Stimulated activated CD4-positive, alpha-beta T cell treated with anti-CD3 and anti-CD28 coated beads, TNF-alpha, amount 100 ng/mL, for 1 hour (primary cell): ENCODE measurements around the gene WNT3A.
A peak's percentile ranks its signal among the peaks of the same experiment; 100 is the strongest.

Experiments used
- DNase-seq, 3 donors: peaks; one replicate each; pipeline ENCODE4 v3.0.0-alpha.2; 2020; ENCODE audit warnings: low read depth in 3 of 3, low spot score in 1 of 3

The WNT3A gene

DNA sequence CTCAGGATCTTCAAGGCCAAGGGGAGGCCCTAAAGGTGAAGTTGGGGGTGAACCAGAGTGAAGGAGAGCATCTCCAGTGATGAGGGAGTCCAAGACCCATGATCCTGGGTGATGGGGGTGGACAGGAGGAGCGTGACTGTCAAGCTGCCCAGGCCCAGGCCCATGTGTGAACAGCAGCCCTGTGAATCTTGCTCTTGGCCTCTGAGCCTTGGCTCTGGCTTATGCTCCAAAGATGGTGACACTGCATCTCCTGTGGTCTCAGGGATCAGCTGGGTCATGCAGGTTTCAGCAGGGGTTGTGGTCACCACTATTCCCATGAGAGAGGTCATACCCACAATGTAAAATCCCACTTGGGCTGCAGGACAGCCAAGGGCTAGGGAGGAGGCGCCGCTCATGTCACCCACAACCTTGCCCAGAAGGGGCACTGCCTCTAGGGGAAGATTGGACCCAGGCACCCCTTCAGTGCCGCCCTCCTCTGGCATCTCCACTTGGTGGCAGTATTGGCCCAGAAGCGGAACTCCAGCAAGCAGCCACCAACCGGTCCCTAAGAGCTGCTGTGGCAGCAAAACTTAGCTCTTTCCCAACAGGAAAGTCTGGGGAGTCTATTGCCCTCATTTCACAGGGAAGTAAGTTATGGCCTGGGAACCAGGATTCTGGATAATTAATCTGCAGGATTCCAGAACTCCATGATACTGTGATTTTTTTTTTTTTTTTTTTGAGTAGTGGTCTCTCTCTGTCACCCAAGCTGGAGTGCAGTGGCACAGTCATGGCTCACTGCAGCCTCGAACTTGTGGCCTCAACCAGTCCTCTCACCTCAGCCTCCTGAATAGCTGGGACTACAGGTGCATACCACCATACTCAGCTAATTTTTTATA lies 7.5 kb upstream of the WNT3A start:
- peak; percentile 7 to 37 (median 35) for DNase-seq

DNA sequence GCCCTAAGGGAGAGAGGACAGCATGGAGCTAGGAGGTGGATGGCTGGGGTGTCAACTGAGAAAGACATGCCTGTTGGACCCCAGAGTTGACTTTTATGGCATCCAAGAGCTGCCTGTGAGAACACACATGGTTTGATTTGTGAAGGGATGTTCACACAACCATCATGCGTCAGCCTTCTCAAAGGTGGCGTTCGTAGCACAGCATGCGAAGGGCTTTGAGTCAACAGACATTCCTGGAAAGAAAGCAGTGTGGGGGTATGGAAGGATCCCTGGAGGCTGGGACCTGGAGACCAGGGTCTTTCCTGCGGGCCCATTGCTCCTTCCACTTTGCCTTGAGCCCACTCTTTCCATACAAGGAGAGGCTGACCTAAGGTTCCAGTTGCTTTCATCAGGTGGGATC lies 6.4 kb upstream of the WNT3A start:
- no peak for DNase-seq

DNA sequence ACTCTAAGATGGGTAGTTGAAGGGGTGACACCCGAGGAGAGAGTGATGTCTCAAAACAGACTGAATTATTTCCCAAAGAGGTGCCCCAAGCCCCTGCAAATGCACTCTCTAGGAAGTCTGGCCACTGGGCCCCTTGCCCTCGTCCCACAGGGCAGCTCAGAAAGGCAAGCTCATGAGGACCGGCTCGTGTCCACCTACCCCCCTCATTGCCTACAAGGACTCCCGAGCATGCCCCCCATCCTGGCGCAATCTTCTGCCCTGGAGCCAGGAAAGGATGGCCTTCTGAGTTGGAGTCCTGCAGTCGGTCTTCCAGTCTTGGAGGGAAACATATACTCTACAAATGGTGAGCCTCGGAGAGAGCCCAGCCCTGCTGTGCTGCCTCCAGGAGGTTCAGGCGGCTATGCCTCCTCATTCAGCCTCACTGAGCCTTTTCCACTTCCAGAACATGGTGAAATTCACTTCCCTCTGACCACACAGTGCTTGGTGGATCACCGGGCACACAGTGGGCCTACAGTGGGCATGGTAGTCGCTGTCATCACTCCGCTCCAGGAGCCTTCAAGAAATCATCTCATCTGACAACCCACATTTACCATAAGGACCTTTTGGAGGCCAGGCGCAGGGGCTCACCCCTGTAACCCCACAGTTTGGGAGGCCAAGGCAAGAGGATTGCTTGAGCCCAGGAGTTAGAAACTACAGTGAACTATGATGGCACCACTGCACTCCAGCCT lies 5.8 kb upstream of the WNT3A start:
- no peak for DNase-seq

DNA sequence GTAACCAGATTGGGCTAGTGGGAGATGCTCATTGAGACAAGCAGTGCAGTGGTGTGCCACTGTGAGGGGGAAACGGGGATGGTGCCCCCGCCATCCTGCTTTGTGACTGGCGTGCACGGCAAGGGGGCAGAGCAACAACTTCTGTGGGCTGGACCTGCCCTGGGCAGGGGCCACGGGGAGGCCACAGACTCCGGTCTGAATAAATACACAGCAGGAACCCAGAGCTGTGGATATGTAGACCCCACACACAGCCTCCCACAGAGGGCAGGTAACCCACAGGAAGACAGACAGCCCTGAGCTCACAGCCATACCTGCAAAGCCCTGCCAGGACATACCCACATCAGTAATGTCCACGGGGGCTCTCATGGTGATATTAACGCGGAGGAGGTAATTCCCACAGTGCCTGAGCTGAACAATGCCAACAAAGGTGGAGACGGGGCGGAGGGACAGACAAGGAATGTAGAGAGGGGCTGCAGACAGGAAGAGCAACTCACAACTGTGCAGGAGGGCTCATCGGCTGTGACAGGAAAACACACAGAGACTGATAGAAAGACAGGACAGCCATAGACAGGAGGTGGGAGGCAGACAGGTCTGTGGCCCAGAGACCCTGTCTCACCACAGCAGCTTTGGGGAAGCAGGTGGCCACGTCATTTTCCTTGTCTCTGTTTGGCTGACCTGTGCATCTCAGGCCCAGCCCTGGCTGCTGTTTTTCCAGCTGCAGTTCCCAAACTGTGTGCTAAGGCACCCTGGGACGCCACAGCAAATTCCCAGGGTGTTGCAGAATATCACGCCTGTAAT lies 4.9 kb upstream of the WNT3A start:
- DNase-seq: no peak

DNA sequence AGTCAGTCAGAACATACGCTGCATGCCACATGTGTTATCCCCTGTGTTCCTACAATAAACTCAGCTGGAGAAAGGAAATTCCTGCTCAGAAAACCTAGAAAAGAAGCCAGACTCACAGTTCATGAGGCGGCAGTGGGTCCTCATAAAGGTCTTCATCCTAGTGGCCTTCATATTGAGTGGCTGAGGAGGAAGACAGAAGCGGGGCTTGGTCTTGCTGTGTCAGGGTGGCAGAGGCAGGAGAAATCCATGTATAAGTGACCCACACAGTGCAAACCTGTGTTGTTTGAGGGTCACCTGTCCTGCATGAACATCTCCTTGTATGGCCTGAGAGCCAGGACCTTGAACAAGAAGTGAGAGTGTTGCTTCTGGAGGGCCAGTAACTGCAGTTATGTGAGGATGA lies 4.0 kb upstream of the WNT3A start:
- no peak for DNase-seq

DNA sequence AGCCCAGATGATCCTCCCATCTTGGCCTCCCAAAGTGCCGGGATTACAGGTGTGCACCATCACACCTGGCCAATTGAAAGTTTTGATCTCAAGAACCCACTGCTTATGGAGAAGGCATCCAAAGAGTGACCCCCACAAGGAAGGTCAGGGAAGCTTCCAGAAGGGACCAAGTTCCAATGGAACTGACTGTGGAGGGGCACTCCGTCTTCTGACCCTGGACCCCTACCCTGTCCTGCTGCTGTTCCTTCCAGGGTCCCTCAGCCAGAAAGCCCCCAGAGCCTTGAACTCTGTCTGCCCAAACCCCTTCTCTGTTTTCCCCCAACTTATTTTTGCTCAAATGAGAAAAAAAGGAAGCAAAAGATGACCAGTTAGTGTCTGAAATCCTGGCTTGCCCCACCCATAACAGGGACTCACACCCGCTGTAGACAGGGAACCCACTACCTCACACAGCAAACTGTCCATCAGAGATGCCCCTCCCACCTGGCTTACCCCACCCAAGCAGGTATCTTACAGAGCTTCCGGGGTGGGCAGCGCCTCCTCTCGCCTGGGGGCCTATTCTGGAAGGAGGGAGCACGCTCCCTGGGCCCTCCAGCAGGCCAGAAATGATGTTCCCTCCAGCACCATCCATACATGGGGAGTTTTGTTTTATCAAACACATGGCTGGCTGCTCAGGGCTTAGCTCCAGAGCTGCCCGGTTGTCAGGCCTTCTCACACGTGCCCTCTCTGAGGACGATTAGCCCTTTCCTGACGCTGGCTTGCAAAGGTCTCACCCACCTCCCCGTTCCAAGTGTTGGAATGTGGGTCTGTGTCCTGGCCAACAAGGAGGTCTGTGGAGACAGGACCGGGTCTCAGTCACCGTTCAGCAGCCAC lies 3.1 kb upstream of the WNT3A start:
- no peak for DNase-seq

DNA sequence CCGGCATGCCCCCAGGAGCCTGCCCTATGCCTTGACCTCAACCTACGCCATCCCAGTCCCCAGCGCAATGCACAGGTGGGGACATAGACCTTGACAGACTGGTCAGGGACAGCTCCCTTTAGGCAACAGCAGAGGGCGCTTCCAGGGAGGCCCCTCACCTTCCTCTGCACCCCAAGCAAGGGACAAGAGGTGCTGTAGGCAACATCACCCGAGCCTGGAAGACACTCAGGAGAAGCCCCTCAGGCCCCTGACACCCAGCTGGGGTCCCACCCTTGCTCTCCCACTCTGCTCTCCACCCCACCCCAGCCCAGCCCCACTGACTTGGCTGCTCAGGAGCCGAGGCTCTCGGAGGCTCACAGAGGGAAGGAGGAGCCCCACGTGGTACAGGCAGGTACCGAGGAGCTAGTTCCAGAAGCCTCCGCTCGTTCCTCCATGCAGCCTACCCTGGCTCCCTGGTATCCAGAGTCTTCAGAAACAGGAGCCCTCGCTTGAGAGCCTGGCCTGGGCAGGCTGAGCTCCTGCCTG lies 2.4 kb upstream of the WNT3A start:
- no peak for DNase-seq

DNA sequence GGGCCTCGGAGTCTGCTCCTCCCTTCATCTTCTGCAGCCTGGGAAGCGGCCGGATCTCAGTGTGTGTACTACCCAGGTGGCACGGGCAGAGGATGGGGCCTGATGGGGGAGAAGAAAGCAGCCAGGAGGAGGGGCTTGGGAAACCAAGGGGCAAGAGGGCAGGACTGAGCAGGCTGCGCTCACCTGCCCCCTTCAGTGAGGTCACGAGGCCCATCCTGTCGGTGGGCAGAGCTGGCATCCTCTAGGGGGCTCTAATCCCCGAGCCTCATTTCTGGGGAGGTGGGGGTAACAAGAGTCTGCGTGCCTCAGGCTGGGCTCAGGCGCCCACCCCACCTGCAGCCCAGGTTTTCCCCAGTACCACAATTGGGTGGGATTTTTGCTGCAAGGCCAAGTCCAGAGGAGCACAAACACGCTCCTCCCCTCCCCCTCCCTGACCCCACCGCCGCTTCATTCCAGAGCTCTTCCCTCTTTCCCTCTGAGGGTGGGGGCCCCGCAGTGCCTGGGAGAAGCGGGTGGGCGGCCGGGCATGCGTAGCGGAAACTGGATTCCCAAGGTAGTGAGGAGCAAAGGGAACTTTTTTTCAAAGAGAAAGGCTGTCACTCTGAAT lies 1.8 kb upstream of the WNT3A start:
- no peak for DNase-seq

DNA sequence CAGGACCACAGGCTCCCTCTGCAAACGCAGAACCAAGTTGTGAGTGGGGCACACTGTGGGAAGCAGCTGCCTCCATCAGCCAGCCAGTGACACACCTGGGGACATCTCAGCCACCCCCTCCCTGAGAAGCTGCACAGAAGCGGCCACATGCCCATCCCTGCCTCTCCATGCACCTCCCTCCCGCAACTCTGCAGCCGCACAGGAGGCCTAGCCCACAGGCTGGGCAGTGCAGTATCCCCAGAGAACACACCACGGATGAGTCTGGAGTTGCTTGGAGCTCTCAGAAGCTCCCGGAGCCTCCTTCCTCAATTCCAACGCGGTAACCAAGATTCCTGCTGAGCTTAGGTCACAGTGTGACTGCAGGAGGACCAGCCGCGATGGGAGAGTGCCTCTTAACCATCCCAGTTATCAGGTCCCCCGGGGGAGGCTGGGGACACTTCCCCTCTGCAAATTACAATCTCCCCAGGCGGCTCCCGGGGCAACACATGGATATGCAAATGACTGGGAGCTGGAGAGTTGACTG lies 1.2 kb upstream of the WNT3A start:
- no peak for DNase-seq

DNA sequence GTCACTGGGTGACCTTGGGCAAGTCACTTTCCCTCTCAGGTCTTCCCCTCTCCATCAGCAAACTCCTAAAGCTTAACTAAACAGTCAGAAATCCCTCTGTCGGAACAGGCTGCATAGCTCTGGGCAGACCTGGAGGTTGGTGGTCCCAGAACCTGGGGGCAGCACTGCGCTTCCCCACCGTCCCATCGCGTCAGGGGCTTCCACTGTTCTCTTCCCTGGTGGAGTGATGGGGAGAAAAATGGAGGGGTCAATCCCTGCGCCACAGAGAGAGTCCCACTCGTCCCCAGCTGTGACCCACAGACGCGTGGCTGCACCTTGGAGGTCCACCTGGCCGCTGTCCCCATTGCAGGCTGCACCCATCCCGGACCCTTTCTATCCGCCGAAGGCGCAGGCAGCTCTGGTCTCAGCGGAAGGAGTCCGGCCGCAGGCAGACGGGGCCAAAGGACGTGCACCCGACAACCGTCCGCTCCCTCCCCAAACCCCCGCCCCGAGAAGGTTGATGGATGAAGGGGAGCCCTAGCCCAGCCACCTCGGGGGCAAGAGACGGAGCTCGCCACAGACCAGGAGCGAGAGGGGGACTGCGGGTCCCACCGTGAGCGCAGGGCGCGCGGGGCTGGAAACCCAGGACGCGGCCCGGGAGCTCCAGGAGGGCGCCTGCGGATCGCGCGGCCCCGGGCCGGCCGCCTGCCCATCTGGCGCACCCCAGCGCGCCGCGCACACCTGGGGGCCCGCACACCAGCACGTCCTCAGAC lies 588 bp upstream of the WNT3A start:
- DNase-seq: no peak

DNA sequence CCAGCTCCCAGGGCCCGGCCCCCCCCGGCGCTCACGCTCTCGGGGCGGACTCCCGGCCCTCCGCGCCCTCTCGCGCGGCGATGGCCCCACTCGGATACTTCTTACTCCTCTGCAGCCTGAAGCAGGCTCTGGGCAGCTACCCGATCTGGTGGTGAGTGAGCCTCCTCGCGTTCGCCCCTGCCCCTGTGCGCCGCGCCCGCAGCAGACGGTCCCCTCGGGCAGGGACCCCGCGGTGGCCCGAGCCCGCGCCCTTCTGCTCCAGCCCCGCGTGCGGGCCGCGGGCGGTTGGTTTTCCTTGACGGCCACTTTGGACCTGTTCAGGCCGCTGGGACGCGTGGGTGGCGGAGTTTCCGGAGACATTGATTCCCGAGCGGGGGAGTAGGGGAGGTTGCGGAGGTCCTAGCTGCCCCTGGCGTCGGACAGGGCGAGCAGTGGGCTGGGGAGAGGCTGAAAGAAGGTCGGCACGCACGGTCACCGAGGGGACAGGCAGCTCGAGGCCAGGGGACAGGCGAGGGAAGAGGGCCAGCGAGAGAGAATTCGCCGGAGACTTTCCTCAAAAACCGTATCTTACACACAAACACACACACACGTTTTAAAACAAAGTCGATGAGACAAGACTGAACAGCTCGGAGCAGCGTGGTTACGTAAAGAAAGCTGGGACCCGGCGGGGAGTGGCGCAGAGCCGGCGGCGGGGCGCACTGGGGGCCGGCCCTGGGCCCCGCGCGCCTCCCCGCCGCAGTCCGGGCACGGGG lies 427 bp downstream of the WNT3A start:
- no peak for DNase-seq

DNA sequence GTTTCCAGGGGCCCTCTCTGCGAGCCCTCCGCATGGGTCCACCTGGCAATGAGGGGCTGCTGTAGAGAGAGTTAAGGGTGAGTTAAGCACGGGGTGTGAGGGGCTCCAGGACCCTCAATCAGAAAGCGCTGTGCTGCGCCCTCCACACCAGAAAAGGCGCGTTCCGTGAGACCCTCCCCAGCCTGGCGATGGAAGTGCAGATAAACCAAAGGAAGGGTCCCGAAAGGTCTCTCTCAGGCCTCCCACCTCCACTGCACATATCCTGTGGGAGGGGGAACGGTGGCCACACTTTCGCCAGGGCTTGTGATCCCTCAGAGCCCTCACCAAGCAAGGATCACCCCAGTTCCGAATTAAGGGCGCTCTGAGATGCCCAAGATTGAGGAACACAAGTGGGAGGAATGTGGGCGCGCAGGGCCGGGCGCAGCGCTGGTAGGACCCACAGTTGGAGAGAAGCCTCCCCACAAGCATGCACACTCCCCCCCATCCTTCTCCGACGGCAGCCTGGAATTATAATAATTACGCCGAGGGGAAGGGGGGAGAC lies 1.1 kb downstream of the WNT3A start:
- no peak for DNase-seq

DNA sequence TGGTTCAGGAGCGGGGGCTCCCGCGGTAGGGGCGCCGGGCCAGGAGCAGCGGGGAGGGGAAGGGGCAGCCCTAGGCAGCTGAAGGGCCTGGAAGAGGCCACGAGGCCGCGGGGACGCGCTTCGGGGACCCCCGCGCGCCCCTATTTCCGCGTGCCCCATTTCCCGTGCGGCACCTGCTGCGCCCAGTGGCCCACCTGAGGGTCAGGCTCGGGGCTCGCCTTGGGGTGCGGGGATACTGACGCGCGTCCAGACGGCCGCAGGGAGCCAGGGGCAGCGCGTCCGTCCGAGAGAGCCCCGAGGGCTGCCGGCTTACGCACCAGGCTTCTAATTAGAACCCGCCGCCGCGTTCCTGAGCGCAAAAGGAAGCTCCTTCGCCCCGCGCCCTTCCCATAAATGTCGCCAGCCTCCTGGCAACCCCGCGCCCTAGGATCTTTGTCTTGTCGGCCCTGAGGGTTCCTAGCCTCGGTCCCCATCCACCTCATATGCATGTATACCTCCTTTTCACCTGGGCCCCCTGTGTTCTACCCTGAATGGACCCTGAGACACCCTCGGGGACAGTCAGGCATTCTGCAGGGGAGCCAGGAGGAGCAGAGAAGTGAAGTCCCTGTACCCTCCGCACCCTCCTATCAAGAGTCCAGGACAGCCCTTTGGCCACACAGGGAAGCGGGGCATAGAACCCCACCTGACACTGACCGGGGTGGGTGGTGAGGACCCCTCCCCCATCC lies 1.8 kb downstream of the WNT3A start:
- DNase-seq: no peak

DNA sequence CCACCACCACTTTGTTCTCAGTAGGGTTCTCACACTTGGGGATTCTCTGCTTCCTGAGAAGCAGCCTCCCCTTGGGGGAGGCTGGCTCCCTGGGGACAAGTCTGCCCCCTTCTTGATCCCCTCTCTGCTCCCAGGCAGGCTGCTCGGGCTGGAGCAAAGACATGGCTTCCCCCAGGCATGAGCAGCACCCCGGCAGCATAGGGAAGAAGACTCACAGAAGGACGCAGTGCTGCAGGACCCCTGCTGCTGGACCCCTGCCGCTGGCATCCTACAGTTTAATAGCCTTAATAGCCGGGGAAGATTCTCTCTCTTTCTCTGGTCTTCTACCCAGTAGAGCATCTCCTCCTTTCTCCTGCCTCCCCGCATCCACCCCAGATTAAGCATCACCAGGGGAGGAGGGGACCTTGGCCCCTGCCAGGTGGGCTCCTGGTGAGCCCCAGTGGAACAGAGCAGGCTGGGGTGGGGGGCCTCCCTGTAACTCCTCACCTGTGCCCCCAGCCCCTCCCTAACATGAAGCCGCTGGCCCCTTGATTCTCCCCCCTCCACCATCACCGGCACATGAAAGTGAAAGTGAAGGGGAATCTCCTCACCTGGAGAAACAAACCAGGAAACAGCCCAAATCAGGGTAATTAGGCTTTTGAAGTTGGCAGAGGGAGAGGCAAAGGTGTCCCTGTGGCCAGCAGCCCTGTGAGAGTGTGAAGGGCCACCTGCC lies 2.5 kb downstream of the WNT3A start:
- DNase-seq: no peak

DNA sequence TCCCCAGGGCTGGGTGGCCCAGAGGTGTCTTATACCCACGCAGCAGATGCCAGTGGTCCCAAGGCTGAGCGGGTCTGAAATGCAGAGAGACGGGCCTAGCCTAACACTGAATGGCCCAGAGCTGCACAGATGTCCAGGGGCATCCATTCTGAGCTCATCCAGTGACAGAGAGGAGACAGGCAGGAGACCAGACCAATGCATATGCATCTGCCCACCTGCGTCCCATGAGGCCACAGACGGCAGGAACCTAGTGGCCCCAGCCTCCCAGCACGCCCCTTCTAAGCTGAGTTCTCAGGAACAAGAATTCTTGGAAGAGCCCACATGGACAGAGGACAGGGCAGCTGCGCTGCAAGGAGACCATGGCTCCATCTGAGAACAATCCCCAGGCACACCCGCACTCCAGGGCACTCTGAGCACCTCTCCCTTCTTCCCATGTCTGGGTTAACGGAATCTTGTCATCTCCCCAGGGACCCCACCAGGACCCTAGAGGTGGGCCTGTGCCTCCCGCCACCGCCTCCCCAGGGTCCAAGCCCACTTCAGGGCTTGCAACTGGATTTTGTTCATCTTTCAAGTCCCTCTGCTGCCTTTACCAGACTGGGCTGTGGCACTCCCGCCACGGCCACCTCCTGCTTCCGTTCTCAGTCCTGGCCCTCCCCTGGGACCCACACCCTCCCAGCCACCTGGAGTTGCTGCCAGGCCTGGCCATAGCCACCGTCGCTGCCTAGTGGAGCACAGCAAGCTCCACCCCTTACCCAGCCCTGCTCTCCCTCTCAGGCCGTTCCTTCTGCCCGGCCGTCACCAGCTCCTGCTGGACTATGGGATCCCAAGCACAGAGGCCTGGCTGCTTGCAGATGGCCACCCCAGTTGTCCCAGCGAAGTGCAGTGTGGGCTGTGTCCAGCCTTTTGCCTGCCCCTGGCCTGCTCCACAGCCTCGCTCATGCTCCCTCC lies 3.3 kb downstream of the WNT3A start:
- DNase-seq: no peak

DNA sequence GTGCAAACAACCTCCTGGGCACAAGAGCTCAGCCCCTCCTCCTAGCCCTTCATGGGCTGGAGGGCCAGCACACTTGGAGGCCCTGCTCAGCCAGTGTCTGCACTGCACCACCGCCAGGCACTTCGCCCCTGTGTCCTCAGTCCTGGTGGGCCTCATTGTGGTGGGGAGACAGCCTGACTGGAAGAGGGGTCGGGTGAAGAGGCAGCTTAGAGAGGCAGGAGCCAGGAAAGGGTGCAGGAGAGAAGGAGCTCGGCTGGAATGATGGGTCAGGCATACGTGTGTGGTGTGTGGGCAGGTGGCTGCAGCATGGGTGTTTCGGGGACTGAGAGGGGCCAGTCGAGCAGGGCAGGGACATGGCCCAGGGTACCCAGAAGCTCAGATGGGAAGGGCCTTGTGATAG lies 4.1 kb downstream of the WNT3A start:
- DNase-seq: no peak
